Neural cell (in vitro differentiated cells): ENCODE data around the gene SLC25A45. TPM values are rescaled to one million over a fixed set of nuclear protein-coding genes. Genes with fewer than 3 reads are reported as not detected.

ENCODE experiments used
- H2AFZ ChIP-seq: fragments of 200-600, 300-800 bp; sonication (generic), shearing (Covaris generic); 2 replicates; pipeline ENCODE4 v1.6.0; 2014; ENCODE audit warnings: low read depth, mild to moderate bottlenecking, antibody characterized with exemption, low read length, moderate library complexity
- H3F3A ChIP-seq: fragments of 200-600 bp; shearing (Covaris generic); 2 replicates; pipeline ENCODE4 v1.6.1; 2016; ENCODE audit warnings: mild to moderate bottlenecking, moderate library complexity, mixed read lengths, antibody characterized with exemption, low read length; ENCODE audit not compliant: insufficient read depth, poor library complexity, severe bottlenecking
- H3K27ac ChIP-seq: fragments of 200-600, 300-800 bp; sonication (generic), shearing (Covaris generic); 2 replicates; pipeline ENCODE4 v1.5.1; 2014; ENCODE audit warnings: mild to moderate bottlenecking, low read length, moderate library complexity
- H3K27me3 ChIP-seq: fragments of 300-800, 200-600 bp; sonication (generic), shearing (Covaris generic); 2 replicates; pipeline ENCODE4 v1.6.0; 2014; ENCODE audit warnings: mild to moderate bottlenecking, low read depth, low read length, moderate library complexity; ENCODE audit not compliant: insufficient read depth
- H3K36me3 ChIP-seq: fragments of 300-800, 200-600 bp; sonication (generic), shearing (Covaris generic); 2 replicates; pipeline ENCODE4 v1.5.1; 2014; ENCODE audit warnings: mild to moderate bottlenecking, antibody characterized with exemption, low read length, moderate library complexity; ENCODE audit not compliant: insufficient read depth
- H3K4me2 ChIP-seq: fragments of 300-800, 200-600 bp; sonication (generic), shearing (Covaris generic); 2 replicates; pipeline ENCODE4 v1.6.0; 2014; ENCODE audit warnings: mild to moderate bottlenecking, low read length
- H3K4me3 ChIP-seq: fragments of 300-800, 200-600 bp; sonication (generic), shearing (Covaris generic); 2 replicates; pipeline ENCODE4 v1.5.1; 2014; ENCODE audit warnings: mild to moderate bottlenecking, low read length, moderate library complexity
- H3K79me2 ChIP-seq: fragments of 200-600 bp; shearing (Covaris generic); replicated peaks from 2 replicates; pipeline ENCODE4 v1.6.0; 2014; ENCODE audit warnings: mild to moderate bottlenecking, low read length, moderate library complexity; ENCODE audit not compliant: insufficient read depth
- H3K9ac ChIP-seq: fragments of 300-800, 200-600 bp; sonication (generic), shearing (Covaris generic); 2 replicates; pipeline ENCODE4 v1.6.1; 2016; ENCODE audit warnings: mild to moderate bottlenecking, low read length, mixed read lengths
- H3K9me2 ChIP-seq: fragments of 200-600 bp; shearing (Covaris generic); 2 replicates; pipeline ENCODE4 v1.6.1; 2016; ENCODE audit warnings: mild to moderate bottlenecking, low read length, mixed read lengths; ENCODE audit not compliant: insufficient read depth
- H3K9me3 ChIP-seq: fragments of 200-600, 300-800 bp; sonication (generic), shearing (Covaris generic); 2 replicates; pipeline ENCODE4 v1.6.1; 2016; ENCODE audit warnings: mild to moderate bottlenecking, mixed run types, low read length, moderate library complexity, mixed read lengths
- H4K20me1 ChIP-seq: fragments of 200-600 bp; shearing (Covaris generic); 2 replicates; pipeline ENCODE4 v1.6.1; 2016; ENCODE audit warnings: mild to moderate bottlenecking, mixed run types; ENCODE audit not compliant: insufficient read depth
- CTCF ChIP-seq: fragments of 450-650 bp; IDR thresholded peaks from 2 replicates; pipeline ENCODE4 v1.5.1; 2014; ENCODE audit warnings: antibody characterized with exemption, mild to moderate bottlenecking, moderate library complexity; ENCODE audit not compliant: poor library complexity, severe bottlenecking
- EP300 ChIP-seq: fragments of 450-650 bp; conservative IDR thresholded peaks from 2 replicates; pipeline ENCODE4 v1.6.1; 2014; ENCODE audit warnings: antibody characterized with exemption, mild to moderate bottlenecking, moderate library complexity; ENCODE audit not compliant: poor library complexity, severe bottlenecking
- EZH2 ChIP-seq: fragments of 200-600, 300-800 bp; shearing (Covaris generic), sonication (generic); IDR thresholded peaks from 2 replicates; pipeline ENCODE4 v1.6.1; 2014; ENCODE audit warnings: antibody characterized with exemption, low read length, borderline replicate concordance, mild to moderate bottlenecking; ENCODE audit not compliant: insufficient read depth, poor library complexity, severe bottlenecking
- MXI1 ChIP-seq: fragments of 450-650 bp; conservative IDR thresholded peaks from 2 replicates; pipeline ENCODE4 v1.6.1; 2014; ENCODE audit warnings: antibody characterized with exemption, mild to moderate bottlenecking; ENCODE audit not compliant: poor library complexity, severe bottlenecking
- POLR2AphosphoS5 ChIP-seq: IDR thresholded peaks from 2 replicates; pipeline ENCODE4 v1.6.1; 2012
- RAD21 ChIP-seq: fragments of 450-650 bp; conservative IDR thresholded peaks from 2 replicates; pipeline ENCODE4 v1.6.1; 2014; ENCODE audit warnings: antibody characterized with exemption, mild to moderate bottlenecking, moderate library complexity
- REST ChIP-seq: IDR thresholded peaks from 2 replicates; pipeline ENCODE4 v1.6.1; 2012; ENCODE audit warnings: borderline replicate concordance
- SMC3 ChIP-seq: fragments of 450-650 bp; conservative IDR thresholded peaks from 2 replicates; pipeline ENCODE4 v1.6.1; 2014; ENCODE audit warnings: antibody characterized with exemption, mild to moderate bottlenecking, moderate library complexity; ENCODE audit not compliant: poor library complexity
- TAF1 ChIP-seq: IDR thresholded peaks from 2 replicates; pipeline ENCODE4 v1.6.1; 2012; ENCODE audit warnings: low read depth
- polyA plus RNA-seq: library from polyadenylated mRNA; depleted of rRNA; stranded (reverse); fragments of >200 nt; gene quantifications from 2 replicates; pipeline ENCODE4 v1.2.3, GENCODE V29; 2014

Gene SLC25A45
- polyA plus RNA-seq, 1 donor from 2014 or later: not detected

DNA sequence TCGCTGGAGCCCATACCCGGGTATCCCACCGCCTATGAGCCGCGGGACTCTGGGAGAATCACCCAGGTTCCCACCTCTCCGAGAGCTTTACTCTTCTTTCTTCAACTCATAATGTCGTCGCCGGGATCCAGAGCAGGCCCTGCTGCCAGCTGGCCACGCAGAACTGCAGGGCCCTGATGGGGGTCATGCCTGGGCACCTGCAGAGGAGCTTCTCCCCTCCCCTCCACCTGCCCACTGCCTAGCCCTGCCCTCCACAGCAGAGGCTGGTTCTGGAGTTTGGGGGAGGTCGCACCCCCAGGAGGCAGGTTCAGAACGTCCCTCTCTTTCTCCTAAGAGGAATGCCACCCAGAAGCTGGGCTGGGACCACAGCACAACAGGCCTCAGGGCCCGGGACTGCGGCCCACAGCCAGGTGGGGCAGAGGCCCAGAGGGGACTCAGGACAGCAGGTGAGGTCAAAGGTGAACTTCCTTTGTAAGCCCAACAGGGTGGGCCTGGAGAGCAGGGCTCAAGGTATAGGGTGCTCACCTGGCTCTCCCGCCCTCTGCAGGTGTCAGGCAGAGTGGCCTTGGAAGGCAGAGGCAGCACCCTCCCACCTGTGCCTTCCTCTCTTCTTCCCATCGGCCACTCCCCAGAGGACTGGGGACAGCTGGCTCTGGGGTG is 1.9 kb downstream of the SLC25A45 start:
- Histone ChIP-seq H4K20me1 (no peaks in the 10 kb centered on the region), H3K27me3 (no peaks in the 10 kb centered on the region), H3F3A (no peaks in the 10 kb centered on the region), H3K9ac (no peak overlapping the region), H3K4me2 (no peak overlapping the region), H3K9me3 (no peaks in the 10 kb centered on the region), H3K36me3 (no peaks in the 10 kb centered on the region), H3K27ac (no peak overlapping the region), H3K79me2 (no peaks in the 10 kb centered on the region), H2AFZ (no peak overlapping the region), H3K9me2 (no peaks in the 10 kb centered on the region), H3K4me3 (no peak overlapping the region)
- TF ChIP-seq RAD21 (no peak), REST (no peak), MXI1 (no peak), EZH2 (no peak), POLR2AphosphoS5 (no peak), EP300 (no peak)

DNA sequence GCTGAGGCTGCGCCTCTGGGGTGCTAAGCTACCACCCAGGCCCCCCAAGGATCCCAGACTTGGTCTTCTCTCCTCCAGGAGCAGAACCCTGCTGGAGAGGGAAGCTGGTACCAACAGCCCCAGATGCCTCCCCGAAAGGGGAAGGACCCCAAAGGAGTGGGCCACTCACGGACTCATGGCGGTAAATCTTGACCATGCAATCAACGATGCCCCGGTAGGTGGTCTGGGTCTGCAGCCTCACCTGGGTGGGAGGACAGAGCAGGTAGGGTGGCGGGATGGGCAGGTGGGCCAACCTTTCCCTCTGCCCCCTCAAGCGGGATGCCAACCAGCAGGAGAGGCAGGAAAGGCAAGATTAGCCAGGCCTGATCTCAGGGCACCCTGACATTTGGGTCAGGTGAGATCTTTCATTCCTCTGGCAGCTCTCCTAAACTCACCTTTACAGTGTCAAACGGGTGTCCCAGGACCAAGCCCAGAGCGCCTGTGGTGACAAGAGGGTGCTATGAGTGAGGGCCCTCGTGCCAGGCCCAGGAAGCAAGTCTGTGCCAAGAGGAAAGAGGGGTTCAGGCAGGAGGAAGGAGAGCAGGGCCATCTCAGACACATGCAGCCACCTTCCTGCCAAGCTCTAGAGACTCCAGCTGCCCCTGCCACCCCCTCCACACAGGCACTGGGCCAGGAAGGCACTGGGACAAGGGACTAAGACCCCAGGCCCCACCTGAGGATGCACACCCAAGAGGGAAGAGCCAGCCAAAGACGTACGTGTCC is 2.6 kb downstream of the SLC25A45 start:
- Histone ChIP-seq H3K4me2 (no peak overlapping the region), H3K27me3 (no peaks in the 10 kb centered on the region), H3K79me2 (no peaks in the 10 kb centered on the region), H3K4me3 (no peak overlapping the region), H4K20me1 (no peaks in the 10 kb centered on the region), H3K9ac (no peak overlapping the region), H3K9me3 (no peaks in the 10 kb centered on the region), H2AFZ (no peak overlapping the region), H3K27ac (no peak overlapping the region), H3F3A (no peaks in the 10 kb centered on the region), H3K9me2 (no peaks in the 10 kb centered on the region), H3K36me3 (no peaks in the 10 kb centered on the region)
- TF ChIP-seq TAF1 (no peak), EP300 (no peak), CTCF (no peak), POLR2AphosphoS5 (no peak), RAD21 (no peak), REST (no peak), MXI1 (no peak), EZH2 (no peak), SMC3 (no peak)
